CD4-positive, alpha-beta T cell treated with Interleukin-6 for 4 hours (primary cell): ENCODE results near the gene SNAP25.

Source experiments
- DNase-seq: peaks from one replicate; pipeline ENCODE4 v3.0.0-alpha.2; 2020; ENCODE audit warnings: mixed read lengths

Gene SNAP25

DNA sequence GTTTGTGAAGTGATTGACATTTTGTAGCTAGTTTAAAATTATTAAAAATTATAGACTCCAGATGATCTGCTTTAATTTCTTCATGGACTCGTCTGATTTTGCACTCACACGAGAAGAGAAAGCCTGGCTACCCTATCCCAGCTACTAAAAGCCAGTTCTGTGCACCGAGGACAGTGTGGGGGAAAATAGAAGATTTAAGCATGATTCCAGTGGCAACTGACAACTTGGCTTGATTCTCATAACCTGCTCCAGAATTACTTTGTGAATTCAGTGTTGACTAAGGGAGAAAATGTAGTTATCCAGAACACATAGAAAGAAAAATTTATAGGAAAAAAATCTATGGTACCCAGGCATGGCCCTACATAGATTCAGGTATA is 88.7 kb downstream of the SNAP25 start:
- no peak for DNase-seq

DNA sequence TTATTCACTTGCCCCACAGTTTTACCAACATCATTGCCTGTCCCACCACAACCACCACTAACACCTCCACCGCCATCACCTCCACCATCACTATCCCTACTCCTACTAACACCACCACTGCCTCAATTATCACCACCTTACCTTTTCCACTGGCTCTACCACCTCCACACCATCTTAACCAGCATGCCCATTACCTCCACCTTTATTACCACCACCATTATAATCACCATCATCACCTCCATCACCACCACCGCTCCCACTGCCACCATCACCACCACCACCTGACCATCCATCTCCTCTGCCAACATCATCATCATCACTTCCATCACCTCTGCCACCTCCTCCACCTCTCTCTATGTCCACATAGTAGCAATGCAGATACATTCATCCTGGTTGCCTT is 90.0 kb downstream of the SNAP25 start:
- no peak for DNase-seq

DNA sequence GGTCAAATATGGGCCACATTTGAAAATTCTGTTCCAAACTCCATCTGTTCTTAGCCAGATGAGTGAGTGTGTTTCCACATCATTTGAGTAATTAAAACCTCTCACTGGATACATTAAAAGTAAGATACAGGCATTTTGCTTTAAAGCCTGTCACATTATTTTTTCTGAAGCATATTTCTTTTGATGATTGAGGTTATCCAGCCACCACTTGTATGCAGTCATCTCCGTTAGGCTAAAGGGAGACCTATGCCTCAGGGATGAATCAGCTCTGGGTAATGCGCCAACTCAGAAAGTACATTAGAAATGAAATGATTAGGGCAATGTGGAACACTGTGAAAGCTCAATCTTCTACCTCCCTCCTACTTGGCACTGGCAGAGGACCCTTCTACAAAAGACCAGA is 90.7 kb downstream of the SNAP25 start:
- DNase-seq, result no peak

DNA sequence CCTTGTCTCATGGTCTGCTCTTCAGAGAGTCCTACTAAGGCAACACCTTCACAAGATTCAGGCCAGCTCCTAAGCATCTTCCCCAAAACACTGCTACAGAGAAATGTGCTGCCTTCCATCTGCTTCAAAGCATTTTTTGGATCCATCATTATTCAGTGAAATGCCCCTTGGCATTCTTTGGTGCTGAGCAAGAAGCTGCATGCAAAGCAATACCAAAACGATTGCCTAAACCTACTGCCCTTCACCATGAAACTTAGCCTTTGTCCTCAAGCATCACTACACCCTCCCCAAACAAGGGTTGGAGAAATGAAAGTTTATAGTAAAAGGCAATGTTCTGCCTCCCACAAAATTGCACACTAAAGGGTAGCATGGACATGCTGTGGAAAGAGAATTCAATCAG is 93.5 kb downstream of the SNAP25 start:
- no peak for DNase-seq

DNA sequence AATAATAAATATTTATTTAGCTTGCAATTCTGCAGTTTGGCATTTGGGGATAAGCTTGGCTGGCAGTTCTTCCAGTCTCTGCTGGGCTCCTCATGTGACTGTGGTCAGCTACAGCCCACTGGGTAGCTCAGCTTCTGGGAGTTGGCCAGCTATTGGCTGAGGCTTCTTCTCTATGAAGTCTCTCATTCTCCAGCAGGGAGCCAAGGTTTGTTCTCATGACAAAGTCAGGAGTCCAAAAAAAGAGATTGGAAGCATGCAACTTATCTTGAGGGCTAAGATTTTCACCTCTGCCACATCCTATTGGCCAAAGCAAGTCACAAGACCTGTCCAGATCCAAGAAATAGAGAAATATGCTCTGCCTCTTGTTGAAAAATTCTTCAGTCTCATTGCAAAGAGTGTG is 94.6 kb downstream of the SNAP25 start:
- no peak for DNase-seq

DNA sequence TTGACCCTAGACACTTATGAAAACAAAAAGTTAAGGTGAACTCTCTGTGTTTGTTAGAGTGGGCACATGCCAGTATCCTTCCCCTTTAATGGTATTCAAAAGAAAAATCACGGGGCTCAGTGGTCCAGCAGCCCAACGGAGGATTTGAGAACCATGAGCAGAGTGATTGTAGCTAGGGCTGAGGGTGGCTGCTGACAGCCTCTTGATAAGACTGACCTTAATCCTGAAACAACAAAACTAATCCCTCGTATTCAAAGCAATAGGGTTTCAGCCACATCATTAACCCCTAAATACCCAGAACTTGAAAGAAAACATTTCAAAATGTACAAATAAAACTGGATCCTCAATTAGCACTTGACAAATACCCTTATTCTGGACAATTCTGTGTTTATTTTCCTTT is 95.1 kb downstream of the SNAP25 start:
- no peak for DNase-seq

DNA sequence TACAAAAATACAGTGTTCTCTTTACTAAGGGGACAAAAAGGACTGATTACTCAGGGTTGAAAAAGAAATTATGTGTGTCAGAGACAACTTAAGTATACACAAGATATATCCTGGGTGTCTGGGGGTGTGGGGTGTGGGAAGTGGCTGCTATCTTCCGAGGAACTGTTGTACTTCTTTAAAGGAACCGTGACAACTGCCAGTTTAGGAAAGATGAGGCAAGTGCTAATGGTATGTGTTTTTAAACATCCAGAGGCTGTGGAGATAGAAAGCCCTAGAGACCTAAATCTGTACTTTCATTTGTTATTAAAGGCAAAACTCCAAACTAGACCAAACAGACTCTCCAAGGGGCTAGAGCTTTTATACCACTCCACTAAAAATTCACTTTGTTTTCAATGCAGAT is 95.6 kb downstream of the SNAP25 start:
- no peak for DNase-seq

DNA sequence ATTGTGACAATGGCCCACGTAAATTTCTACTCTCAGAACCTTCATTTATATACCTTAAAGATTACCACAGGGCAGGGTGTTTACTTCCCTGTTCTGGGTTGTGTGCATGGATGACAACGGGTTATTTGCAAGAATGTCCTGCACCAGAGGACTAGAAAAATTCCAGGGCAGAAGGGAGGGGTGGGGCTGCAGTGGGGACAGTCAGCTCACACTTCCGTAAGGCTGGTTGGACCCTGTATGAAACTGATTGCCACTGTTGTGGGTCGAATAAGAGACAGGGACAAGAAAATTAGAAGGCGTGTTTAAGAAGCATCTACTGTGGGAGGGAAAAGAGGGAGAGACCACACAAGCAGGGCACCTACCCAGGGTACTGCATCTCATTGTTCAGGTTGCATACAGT is 96.5 kb downstream of the SNAP25 start:
- no peak for DNase-seq

DNA sequence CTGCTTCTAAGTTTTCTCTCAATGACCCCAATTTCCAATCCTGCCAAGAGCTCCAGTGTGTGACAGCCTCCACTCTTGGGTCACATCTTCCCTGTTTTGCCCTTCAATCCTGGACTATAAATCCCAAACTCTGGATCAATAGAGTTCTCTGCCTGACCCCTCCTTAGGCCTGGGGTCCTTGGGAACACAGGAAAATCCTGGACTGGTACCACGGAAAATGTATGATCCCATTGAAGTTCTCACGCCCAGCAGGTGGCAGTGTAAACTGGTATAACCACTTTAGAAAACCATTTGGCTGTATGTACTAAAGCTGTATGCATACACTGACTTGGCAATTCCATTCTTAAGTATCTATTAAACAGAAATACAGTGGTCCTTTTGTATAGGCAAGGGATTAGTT is 98.0 kb downstream of the SNAP25 start:
- no peak for DNase-seq

DNA sequence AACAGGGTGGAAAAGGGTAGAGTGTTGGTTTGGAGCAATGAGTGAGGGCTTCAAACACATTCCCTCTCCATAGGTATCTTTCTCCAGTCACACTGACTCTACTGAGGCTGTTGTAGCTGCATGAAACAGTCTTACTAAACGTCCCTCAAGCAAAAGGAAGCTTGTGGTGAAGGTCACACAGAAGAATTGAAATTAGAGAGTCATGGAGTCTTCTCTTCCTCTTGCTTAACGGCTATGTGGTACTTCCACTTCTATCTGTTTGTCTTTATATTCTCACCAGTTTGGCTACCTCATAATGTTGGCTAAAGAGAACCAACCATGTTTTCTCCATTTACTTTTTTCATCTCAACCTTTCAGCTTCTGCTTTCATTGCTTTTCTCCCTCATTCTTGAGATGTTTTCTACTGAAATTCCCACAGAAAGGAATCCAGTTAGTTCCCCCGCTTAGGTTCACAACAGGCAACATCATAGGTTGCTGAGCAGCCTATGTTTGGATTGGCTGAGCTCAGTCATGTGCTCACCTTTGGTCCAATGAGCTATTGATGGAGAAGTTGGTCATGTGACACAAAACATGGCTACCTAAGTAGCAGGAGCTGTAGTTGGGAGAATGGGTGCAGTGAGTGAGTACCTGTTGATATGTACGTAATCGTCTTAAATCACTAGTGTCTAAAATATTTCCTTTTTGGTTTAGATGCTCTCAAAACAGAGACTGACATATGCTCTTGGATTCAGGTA is 99.8 kb downstream of the SNAP25 start:
- DNase-seq, result no peak

DNA sequence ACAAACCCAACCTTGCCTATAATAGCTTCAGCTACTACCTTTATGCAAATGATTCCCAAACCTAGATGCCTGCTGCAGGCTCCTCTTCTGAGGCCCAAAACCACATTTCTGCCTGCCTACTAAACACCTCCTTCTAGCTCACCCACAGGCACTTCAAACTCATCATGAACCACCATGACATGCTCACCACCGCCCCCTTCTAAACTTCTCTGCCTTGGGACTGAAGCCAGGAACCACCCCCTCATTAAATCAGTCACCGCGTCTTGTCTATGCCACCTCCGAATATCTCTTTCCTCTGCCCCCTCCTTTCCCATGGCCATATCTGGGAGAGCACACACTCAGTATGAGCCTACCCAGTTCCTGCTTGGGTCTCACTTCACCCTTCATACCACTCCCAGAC is 101.2 kb downstream of the SNAP25 start:
- no peak for DNase-seq

DNA sequence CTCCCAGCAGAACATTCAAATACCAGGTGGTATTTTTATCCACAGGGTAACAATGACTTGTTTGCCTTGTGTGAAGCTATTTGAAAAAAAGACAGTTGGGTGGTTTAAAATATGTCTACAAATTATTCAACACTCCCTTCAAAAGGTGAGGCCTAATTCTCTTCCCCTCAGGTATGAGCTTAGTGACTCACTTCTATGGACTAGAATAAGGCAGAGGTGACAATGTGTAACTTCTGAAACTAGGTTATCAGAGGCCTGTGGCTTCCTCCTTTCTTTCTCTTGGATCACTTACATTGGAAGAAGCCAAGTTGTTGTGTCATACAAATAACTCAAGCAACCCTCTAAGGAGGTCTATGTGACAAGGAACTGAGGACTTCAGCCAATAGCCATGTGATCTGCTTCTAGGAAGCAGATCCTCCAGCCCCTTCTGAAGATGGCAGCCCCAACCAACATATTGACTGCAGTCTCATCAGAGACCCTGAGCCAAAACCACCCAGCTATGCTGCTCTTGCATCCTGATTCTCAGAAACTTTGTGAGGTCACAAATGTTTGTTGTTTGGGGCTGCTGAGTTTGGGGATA is 102.6 kb downstream of the SNAP25 start:
- no peak for DNase-seq

DNA sequence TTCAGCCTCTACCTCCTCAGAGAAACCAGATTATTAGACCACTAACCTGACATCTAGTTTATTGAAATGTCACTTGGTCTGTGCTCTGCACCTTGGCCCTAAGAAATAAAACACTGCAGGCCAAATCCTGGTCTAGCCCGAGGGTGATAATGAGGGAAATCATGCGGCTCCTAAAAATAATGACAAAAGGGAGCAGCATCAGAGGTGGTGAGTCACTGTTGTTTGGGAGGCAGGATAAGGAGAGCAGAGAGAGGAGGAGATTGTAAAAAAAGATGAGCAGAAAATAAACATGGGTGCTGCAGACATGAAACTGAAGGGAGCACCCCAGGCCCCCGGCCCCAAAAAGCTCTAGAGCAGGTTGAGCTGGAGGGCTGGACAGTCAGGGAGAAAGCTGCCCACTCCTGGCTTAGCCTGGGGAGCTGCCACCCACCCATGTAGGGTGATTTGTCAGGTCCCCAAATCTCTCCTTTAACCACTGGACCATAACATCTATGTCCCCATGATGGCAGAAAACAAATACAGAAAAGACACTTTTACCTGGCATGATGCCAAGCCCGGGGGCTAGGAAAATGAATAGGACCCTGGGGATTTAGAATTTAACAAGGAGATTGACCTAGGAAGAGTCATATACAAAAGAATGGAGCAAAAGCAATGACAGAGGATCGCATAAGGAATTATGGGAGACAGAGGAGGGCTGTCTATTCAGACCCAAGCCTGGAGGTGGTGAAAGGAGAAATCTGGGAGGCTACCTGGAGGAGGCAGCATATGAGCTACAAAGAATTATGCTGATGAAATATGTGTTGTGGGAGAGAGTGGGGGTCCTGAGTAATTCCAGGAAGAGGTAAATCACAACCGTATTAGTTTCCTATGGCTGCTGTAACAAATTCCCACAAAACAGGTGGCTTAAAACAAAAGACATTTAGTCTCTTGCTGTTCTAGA is 103.7 kb downstream of the SNAP25 start:
- DNase-seq, result no peak

DNA sequence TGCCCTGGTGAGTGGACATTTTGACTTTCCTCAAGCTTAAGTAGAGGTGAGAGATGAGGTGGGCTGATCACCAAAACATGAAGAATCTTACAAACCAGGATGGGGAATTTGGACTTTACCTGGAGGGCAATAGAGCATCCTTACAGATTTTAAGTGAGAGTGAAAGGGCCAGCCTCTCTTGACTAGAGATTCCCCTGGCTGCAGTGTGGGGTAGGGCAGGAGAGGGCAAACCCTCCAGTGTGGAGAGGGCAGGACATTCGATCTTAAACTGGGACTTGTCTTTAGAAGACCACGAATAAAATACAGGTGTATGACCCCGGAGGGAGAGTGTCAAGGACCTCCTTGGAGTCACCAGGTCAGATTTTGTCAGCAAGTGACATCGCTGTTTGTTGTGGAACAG is 105.1 kb downstream of the SNAP25 start:
- no peak for DNase-seq

DNA sequence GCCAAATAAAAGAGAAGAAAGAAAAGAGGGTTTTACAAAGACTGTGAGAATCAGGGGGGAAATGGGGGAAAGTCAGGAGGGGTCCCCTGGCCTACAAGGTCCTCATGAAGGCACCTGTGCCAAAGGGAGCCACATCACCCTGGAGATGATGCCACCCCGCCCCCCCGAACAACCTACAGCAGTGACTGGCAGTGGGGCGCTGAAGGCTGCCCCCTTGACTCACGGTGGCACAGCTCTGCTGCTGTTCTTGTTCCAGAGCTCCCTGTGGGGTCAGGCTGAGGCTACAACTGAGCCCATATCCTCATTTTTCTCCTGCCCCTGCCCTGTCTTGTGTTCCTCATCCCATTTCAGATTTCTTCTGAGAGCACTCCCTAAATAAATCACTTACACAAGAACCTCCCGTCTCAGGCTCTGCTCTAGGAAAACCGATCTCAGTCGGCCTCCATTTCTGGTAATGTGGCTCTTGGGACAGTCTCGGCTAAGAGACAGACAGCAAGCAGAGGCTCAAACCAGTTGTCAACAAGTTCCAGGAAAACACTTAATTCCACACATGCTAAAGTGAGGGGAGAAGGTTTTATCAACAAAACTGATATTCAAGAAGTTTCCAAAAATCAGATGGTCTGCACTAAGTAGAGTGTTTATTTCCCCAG is 105.7 kb downstream of the SNAP25 start:
- DNase-seq, result no peak

DNA sequence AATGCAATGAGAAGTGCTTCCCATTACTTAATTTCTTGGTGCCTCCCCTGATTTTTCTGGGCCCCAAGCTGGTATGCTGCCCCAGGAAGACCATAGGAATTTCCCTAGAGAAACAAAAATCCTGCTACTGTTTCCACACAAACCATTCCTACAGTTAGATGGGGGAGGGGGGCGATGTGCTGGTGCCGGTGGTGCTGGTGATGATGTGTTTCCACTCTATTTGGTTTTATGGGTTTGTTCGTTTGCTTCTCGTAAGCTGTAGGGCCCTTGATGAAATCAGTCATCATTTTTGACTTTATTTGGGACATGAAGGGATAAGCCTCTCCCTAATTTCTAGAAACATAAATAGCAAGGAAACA is 110.2 kb downstream of the SNAP25 start:
- no peak for DNase-seq

DNA sequence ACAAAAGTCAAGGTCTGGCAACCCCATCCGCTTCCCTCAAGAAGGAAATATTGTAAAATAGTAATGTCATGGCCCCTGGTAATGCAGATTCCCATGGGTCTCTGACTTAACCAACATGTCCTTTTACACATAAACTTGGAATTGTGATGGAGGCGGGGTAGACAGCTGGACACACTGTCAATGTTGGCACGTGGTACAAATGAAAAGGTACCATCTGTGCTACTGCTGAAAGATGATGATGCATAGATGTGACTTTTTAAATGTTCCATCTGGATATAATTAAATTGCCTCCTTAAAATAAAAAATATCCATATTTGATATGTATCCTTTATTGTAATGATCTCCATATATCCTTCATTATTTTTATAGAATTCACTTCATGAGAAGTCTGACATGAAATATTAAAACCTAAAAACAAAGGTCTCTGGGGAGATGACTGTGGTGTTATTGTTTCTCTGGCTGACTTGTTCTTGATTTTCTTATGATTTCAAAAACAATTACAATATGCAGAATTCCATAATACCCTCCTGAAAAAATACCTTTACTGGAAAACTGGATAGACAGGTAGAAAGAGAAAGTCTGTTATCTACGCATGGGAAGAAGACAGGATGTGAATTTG is 110.9 kb downstream of the SNAP25 start:
- no peak for DNase-seq

DNA sequence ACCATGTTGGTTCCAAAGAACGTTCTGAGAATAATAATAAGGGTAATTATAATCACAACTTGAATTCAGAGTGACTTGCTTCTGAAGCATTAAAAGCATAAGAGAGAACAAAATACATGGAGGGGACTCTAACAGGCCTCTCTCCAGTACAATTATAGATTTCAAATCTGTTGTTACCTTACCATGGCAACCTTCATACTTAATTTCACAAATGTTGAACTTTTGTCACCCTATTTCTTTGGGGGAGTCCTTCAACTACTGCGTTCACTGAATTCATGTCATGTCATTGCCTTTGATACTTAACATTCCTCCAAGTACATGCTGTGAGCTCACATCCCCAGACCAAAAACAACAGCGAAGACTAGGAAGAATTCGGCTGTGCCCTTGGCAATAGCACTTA is 111.4 kb downstream of the SNAP25 start:
- no peak for DNase-seq

DNA sequence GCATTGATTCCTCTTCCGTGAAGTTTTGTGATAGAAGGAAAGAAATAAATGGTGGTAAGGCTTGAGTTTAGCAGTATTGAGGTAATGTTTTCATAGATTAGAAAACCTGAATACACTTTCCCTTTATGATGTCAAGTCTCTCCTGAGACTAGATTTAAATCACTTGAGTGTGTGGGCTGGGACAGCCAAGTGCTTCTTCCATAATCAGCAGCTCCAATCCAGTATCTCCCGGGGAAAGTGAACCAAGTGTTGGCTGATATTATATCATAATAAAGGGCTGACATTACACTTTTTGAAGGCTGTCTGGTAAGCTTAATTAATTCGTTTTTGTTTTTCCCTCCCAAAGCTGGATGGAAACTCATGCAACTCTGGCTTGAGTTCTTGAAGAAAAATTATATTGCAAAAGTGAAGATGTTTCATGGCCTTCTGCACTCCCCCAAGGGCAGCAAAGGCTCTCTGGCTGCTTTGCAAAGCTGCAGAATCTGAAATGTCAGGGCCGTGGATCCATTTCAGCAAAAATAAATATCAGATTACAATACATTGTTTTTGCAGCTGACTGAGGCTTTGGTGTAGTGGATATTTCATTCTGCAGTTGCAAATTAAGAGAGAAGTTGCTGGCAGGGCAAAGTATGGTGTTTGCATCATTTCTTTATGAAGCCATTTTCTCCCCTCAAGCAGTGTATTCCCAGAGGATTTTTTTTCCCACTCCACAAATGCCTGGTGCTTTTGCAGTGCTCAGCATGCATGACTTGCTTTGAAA is 114.2 kb downstream of the SNAP25 start:
- no peak for DNase-seq

DNA sequence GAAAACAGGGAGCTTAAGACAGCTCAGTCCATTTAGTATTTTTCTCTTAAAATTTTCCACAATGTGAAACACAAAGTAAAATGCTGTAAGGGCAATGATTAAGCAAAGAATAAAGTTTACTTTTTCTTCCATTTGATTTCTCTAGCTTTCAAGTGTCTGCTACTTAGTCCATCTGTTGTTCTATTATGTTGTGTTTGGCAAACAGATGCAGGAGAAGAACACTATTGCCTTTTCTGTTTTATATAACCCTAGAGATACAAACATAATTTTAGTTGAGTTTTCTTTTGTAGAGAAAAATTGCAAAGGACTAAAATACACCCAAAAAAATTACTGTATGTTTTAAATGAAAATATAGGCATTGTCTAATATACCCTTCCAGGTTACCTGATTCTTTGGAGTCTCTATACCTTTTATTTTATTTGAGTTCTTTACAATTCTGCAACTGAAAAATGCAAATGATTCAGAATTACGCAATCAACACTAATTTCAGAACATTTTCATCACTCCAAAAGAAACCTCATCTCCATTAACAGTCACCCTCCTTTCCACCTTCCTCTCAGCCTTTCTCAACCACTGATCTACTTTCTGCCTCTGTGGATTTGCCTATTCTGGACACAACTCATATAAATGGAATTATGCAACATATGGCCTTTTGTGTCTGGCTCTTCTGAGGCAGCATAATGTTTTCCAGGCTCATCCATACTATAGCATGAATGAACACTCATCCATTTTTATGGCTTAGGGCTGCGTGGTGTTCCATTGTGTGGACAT is 118.5 kb downstream of the SNAP25 start:
- DNase-seq, result no peak

DNA sequence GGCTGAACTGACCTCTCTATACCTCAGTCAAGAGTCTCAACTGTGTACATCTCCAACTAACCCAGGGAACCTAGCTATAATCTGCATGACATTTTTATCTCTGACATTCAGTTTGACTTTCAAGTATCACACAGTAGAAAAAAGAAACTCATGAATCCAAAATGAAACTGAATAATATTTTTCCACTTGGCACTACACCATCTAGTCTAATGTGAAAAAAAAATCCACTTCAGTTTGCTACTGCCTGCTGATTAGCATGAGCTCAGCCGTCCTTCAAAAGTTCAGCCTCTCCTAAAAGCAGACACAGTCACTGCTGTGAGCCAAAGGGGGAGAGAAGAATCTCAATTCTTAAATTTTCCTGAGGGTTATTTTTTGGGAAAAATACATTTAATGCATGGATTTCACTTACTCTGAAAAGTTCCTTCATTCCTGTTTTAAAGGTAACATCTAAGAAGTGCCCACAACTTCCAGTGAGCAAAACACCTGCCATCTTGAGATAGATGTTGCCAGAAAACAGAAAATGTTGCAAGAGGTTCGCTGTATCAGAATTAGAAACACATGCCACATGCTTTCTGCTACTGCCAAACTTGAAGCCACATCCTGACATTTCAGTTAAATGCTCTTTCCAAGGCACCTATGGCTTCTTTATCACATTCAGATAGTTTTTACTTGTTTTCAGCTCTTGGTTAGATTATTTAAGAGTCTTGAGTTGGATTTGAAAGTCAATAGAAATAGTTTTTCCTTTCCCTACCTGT is 120.0 kb downstream of the SNAP25 start:
- no peak for DNase-seq
